SK-N-SH (cell line): ENCODE results near the gene BICD2. TPM values are rescaled to one million over a fixed set of nuclear protein-coding genes. Genes with fewer than 3 reads are reported as not detected.

Source experiments
- CTCF ChIA-PET: fragments of 300-600, 350-600 bp; formaldehyde crosslinking; extraction: SDS; loops from one replicate; lab custom pipeline; 2021; lab: Yijun Ruan, JAX
- POLR2A ChIA-PET: fragments of 350-600 bp; sonication (Branson Sonifier 250); formaldehyde crosslinking; extraction: SDS; loops from one replicate; lab custom pipeline; 2020; ENCODE audit warnings: antibody characterized with exemption, inconsistent platforms; lab: Yijun Ruan, JAX
- DNase-seq: peaks from one replicate; pipeline ENCODE4 v3.0.0; 2012
- H2AFZ ChIP-seq: fragments of 200-600 bp; sonication (generic); 2 replicates; pipeline ENCODE4 v1.8.1; 2016; ENCODE audit warnings: antibody characterized with exemption, mild to moderate bottlenecking, low read depth
- H3F3A ChIP-seq: fragments of 200-600 bp; sonication (generic); replicated peaks from 2 replicates; pipeline ENCODE3; 2016; ENCODE audit warnings: antibody characterized with exemption, mild to moderate bottlenecking; ENCODE audit not compliant: insufficient read depth
- H3K27ac ChIP-seq, 2 experiments: fragments of 200-500 bp in 1 of 2; fragments of 200-600 bp in 1 of 2; sonication (Bioruptor generic) in 1 of 2; sonication (generic), shearing (Covaris generic) in 1 of 2; 2 replicates each; pipeline versions ENCODE4 v1.5.1 to v1.6.1; 2014 to 2016; ENCODE audit warnings: low read depth in 2 of 2, inconsistent platforms in 1 of 2, low read length in 1 of 2, mild to moderate bottlenecking in 1 of 2, mixed read lengths in 1 of 2
- H3K27me3 ChIP-seq: fragments of 200-600 bp; sonication (generic), shearing (Covaris generic); 2 replicates; pipeline ENCODE4 v1.6.1; 2016; ENCODE audit warnings: mixed run types; ENCODE audit not compliant: insufficient read depth
- H3K36me3 ChIP-seq, 2 experiments: fragments of 200-500 bp in 1 of 2; fragments of 200-600 bp in 1 of 2; sonication (Bioruptor generic) in 1 of 2; sonication (generic) in 1 of 2; replicated peaks in 1 of 2; 2 replicates each; pipeline versions ENCODE3 to v1.5.1; 2014 to 2016; ENCODE audit warnings: low read length in 1 of 2, mild to moderate bottlenecking in 1 of 2; ENCODE audit not compliant: insufficient read depth in 2 of 2, control insufficient read depth in 1 of 2
- H3K4me1 ChIP-seq, 2 experiments: fragments of 200-500 bp in 1 of 2; fragments of 200-600 bp in 1 of 2; sonication (Bioruptor generic) in 1 of 2; sonication (generic), shearing (Covaris generic) in 1 of 2; 2 replicates each; pipeline versions ENCODE4 v1.5.1 to v1.6.1; 2014 to 2016; ENCODE audit warnings: low read depth in 1 of 2, low read length in 1 of 2, mixed run types in 1 of 2; ENCODE audit not compliant: insufficient read depth in 2 of 2, control insufficient read depth in 1 of 2
- H3K4me2 ChIP-seq: fragments of 200-600 bp; sonication (generic), shearing (Covaris generic); 2 replicates; pipeline ENCODE4 v1.6.1; 2017; ENCODE audit warnings: mixed run types
- H3K4me3 ChIP-seq, 2 experiments: fragments of 200-500 bp in 1 of 2; fragments of 200-600 bp in 1 of 2; sonication (Bioruptor generic) in 1 of 2; sonication (generic), shearing (Covaris generic) in 1 of 2; 2 replicates each; pipeline versions ENCODE4 v1.5.1 to v1.8.1; 2014 to 2016; ENCODE audit warnings: low read depth in 2 of 2, inconsistent platforms in 1 of 2, low read length in 1 of 2, mild to moderate bottlenecking in 1 of 2, mixed read lengths in 1 of 2, moderate library complexity in 1 of 2
- H3K79me2 ChIP-seq: fragments of 200-600 bp; sonication (generic); 2 replicates; pipeline ENCODE4 v1.8.1; 2017; ENCODE audit warnings: mild to moderate bottlenecking; ENCODE audit not compliant: insufficient read depth
- H3K9ac ChIP-seq: fragments of 200-600 bp; sonication (generic); 2 replicates; pipeline ENCODE4 v1.6.1; 2017; ENCODE audit warnings: mixed run types
- H3K9me2 ChIP-seq: fragments of 200-600 bp; sonication (generic); 2 replicates; pipeline ENCODE4 v1.6.1; 2017; ENCODE audit warnings: mixed run types
- H3K9me3 ChIP-seq: fragments of 200-600 bp; sonication (generic); 2 replicates; pipeline ENCODE4 v1.6.1; 2017; ENCODE audit warnings: mixed run types, mild to moderate bottlenecking, moderate library complexity
- H4K20me1 ChIP-seq: fragments of 200-600 bp; sonication (generic); 2 replicates; pipeline ENCODE4 v1.6.1; 2017; ENCODE audit warnings: mild to moderate bottlenecking, mixed run types; ENCODE audit not compliant: insufficient read depth
- FOSL2 ChIP-seq: IDR thresholded peaks from 2 replicates; pipeline ENCODE4 v1.4.0; 2012; ENCODE audit warnings: low read depth, mild to moderate bottlenecking, moderate library complexity, borderline replicate concordance
- FOXJ3 ChIP-seq: sonication (generic); formaldehyde crosslinking; IDR thresholded peaks from 2 replicates; pipeline ENCODE4 v1.5.1; 2020; ENCODE audit warnings: mild to moderate bottlenecking, missing genetic modification reagents
- FOXM1 ChIP-seq: IDR thresholded peaks from 2 replicates; pipeline ENCODE4 v1.4.0; 2012; ENCODE audit warnings: low read depth, mild to moderate bottlenecking
- GATA2 ChIP-seq: sonication (generic); formaldehyde crosslinking; IDR thresholded peaks from 2 replicates; pipeline ENCODE4 v1.5.0; 2020; ENCODE audit warnings: mild to moderate bottlenecking, missing genetic modification reagents
- JUND ChIP-seq: IDR thresholded peaks from 2 replicates; pipeline ENCODE4 v1.4.0; 2012
- MXI1 ChIP-seq: IDR thresholded peaks from 2 replicates; pipeline ENCODE4 v1.6.1; 2012; ENCODE audit warnings: mild to moderate bottlenecking, low read depth, low read length, improper control_type of control experiment
- NRF1 ChIP-seq: IDR thresholded peaks from 2 replicates; pipeline ENCODE4 v1.6.1; 2012; ENCODE audit warnings: low read depth, mild to moderate bottlenecking, low read length
- RFX5 ChIP-seq: IDR thresholded peaks from 2 replicates; pipeline ENCODE4 v1.6.1; 2012; ENCODE audit warnings: mild to moderate bottlenecking, improper control_type of control experiment, low read length
- SMC3 ChIP-seq: IDR thresholded peaks from 2 replicates; pipeline ENCODE4 v1.6.1; 2012; ENCODE audit warnings: low read depth, low read length, improper control_type of control experiment
- TEAD4 ChIP-seq: IDR thresholded peaks from 2 replicates; pipeline ENCODE4 v1.4.0; 2012; ENCODE audit warnings: mild to moderate bottlenecking, borderline replicate concordance; ENCODE audit not compliant: insufficient read depth
- YY1 ChIP-seq: IDR thresholded peaks from 2 replicates; pipeline ENCODE4 v1.4.0; 2012; ENCODE audit warnings: low read depth, mild to moderate bottlenecking
- WGBS: methylation state at CpG from one replicate; pipeline ENCODE4 v1.1.6; 2017; ENCODE audit warnings: low lambda C conversion rate; 5-methylcytosine and 5-hydroxymethylcytosine counted together
- polyA plus RNA-seq, 3 experiments: library from polyadenylated mRNA; depleted of rRNA; stranded (reverse); fragments of >200 nt; gene quantifications; 2 replicates each; pipeline ENCODE4 v1.2.3, GENCODE V29; 2012
- TF ChIP-seq, protein P1 (sequence below): IDR thresholded peaks from 2 replicates; pipeline ENCODE4 v1.4.0; 2012; ENCODE audit warnings: low read depth, borderline replicate concordance
- TF ChIP-seq, protein P2 (sequence below): fragments of 200-600 bp; sonication (generic); IDR thresholded peaks from 2 replicates; pipeline ENCODE4 v1.6.1; 2017; ENCODE audit warnings: antibody characterized with exemption, mild to moderate bottlenecking, moderate library complexity
- TF ChIP-seq, protein P3 (sequence below): IDR thresholded peaks from 2 replicates; pipeline ENCODE4 v1.4.0; 2012; ENCODE audit warnings: low read depth, borderline replicate concordance
- TF ChIP-seq, protein P4 (sequence below): fragments of 150-350 bp; IDR thresholded peaks from 2 replicates; pipeline ENCODE4 v1.6.1; 2016; ENCODE audit warnings: mild to moderate bottlenecking, low read depth, low read length
- TF ChIP-seq, protein P5 (sequence below): IDR thresholded peaks from 2 replicates; pipeline ENCODE4; 2012

Gene BICD2
- polyA plus RNA-seq, 1 of the 3 experiments (the other 2 are of a cell fraction): 19.6 TPM

DNA sequence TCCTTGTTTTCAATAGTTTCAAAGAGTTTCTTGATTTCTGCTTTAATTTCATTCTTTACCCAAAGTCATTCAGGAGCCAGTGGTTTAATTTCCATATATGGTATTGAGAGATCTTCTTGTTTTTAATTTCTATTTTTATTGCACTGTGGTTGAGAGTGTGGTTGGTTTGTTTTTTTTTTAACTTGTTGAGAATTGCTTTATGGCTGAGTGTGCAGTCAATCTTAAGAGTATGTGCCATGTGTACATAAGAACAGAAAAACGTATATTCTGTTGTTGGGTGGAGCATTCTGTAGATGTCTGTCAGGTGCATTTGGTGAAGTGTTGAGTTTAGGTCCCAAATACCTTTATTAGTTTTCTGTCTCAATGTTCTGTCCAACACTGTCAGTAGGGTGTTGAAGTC is 68.0 kb downstream of the BICD2 start (continued):
- TF ChIP-seq, protein P1, sequence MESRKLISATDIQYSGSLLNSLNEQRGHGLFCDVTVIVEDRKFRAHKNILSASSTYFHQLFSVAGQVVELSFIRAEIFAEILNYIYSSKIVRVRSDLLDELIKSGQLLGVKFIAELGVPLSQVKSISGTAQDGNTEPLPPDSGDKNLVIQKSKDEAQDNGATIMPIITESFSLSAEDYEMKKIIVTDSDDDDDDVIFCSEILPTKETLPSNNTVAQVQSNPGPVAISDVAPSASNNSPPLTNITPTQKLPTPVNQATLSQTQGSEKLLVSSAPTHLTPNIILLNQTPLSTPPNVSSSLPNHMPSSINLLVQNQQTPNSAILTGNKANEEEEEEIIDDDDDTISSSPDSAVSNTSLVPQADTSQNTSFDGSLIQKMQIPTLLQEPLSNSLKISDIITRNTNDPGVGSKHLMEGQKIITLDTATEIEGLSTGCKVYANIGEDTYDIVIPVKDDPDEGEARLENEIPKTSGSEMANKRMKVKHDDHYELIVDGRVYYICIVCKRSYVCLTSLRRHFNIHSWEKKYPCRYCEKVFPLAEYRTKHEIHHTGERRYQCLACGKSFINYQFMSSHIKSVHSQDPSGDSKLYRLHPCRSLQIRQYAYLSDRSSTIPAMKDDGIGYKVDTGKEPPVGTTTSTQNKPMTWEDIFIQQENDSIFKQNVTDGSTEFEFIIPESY: no peak
- TF ChIP-seq YY1 (no peak), FOSL2 (no peak), RFX5 (no peak)

DNA sequence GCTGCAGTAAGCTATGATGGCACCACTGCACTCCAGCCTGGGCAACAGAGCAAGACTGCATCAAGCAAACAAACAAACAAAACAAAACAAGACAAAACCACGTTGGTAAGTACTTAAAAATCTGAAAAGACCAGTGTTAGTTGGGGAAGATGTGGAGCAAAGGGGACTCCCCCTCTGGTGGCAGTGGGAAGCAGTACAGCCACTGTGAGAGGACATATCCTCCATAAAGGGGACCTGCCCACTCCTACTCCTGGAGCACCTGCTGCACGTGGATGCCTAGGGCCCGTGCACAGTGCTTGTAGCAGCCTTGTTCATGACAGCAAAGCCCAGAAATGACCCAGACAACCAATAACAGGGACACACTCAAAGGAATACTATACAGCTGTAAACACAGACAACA is 77.7 kb downstream of the BICD2 start:
- H3K9me2 ChIP-seq: no peaks in the 10 kb centered on the region
- no peak for DNase-seq
- H3K4me2 ChIP-seq: no peak overlapping the region
- TF ChIP-seq TEAD4: no peak
- TF ChIP-seq, protein P2, sequence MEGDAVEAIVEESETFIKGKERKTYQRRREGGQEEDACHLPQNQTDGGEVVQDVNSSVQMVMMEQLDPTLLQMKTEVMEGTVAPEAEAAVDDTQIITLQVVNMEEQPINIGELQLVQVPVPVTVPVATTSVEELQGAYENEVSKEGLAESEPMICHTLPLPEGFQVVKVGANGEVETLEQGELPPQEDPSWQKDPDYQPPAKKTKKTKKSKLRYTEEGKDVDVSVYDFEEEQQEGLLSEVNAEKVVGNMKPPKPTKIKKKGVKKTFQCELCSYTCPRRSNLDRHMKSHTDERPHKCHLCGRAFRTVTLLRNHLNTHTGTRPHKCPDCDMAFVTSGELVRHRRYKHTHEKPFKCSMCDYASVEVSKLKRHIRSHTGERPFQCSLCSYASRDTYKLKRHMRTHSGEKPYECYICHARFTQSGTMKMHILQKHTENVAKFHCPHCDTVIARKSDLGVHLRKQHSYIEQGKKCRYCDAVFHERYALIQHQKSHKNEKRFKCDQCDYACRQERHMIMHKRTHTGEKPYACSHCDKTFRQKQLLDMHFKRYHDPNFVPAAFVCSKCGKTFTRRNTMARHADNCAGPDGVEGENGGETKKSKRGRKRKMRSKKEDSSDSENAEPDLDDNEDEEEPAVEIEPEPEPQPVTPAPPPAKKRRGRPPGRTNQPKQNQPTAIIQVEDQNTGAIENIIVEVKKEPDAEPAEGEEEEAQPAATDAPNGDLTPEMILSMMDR: peak; percentile 36; the same call in 1 of the 2 replicates
- TF ChIP-seq, protein P3, sequence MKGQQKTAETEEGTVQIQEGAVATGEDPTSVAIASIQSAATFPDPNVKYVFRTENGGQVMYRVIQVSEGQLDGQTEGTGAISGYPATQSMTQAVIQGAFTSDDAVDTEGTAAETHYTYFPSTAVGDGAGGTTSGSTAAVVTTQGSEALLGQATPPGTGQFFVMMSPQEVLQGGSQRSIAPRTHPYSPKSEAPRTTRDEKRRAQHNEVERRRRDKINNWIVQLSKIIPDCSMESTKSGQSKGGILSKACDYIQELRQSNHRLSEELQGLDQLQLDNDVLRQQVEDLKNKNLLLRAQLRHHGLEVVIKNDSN: no peak
- no peak for TF ChIP-seq MXI1
- TF ChIP-seq JUND: no peak
- TF ChIP-seq, all 33 proteins: peak for 1
- ChIA-PET POLR2A (interaction anchor here (1.0 kb wide), 1 partner anchor 16 kb away, joined by 4 read pairs; no protein-coding TSS in a partner anchor), CTCF (interaction anchor here (0.9 kb wide), 1 partner anchor 32 kb away, joined by 3 read pairs; no protein-coding TSS in a partner anchor)
- Histone ChIP-seq H3F3A (no peaks in the 10 kb centered on the region), H3K4me3 (no peak overlapping the region), H3K27ac (no peak overlapping the region), H3K9ac (no peak overlapping the region), H3K9me3 (peaks cover 3% of the 10 kb centered on the region; the same call in 1 of the 2 replicates), H3K36me3 (no peaks in the 10 kb centered on the region), H2AFZ (no peak overlapping the region), H3K4me1 (no peaks in the 10 kb centered on the region), H3K27me3 (no peaks in the 10 kb centered on the region), H4K20me1 (no peaks in the 10 kb centered on the region), H3K79me2 (no peaks in the 10 kb centered on the region)
- WGBS: 41% methylated on average over 3 of the region's 3 CpGs

DNA sequence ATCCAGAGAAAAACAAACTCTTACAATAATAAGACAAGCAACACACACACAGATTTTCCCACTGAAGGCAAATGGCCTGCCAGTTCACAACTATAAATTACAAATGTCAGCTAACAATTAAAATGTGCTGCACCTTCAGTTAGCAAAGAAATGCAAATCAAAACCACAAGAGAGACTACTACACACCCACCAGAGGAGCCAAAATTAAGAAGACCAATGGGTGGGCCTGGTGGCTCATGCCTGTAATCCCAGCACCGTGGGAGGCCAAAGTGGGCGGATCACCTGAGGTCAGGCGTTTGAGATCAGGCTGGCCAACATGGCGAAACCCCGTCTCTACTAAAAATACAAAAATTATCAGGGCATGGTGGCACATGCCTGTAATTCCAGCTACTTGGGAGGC is 79.6 kb downstream of the BICD2 start:
- H3K4me3 ChIP-seq: no peak overlapping the region
- 88% methylated on average over 5 of the region's 5 CpGs for WGBS
- CTCF ChIA-PET: no interaction called here
- no peaks in the 10 kb centered on the region for H3K9me2 ChIP-seq
- no peak overlapping the region for H2AFZ ChIP-seq
- no peaks in the 10 kb centered on the region for H3F3A ChIP-seq
- H3K4me2 ChIP-seq: no peak overlapping the region
- no peaks in the 10 kb centered on the region for H3K36me3 ChIP-seq
- H4K20me1 ChIP-seq: no peaks in the 10 kb centered on the region
- H3K27ac ChIP-seq: no peak overlapping the region
- 0 out of 2 replicates have a peak, but pooled peaks cover 3% of the 10 kb centered on the region for H3K9me3 ChIP-seq
- no peaks in the 10 kb centered on the region for H3K4me1 ChIP-seq
- DNase-seq: no peak
- no peaks in the 10 kb centered on the region for H3K27me3 ChIP-seq
- H3K9ac ChIP-seq: no peak overlapping the region
- no peaks in the 10 kb centered on the region for H3K79me2 ChIP-seq
- POLR2A ChIA-PET: no interaction called here
- TF ChIP-seq FOXM1: no peak
- TF ChIP-seq NRF1: no peak
- TF ChIP-seq GATA2: no peak
- no peak for TF ChIP-seq SMC3
- TF ChIP-seq, protein P4, sequence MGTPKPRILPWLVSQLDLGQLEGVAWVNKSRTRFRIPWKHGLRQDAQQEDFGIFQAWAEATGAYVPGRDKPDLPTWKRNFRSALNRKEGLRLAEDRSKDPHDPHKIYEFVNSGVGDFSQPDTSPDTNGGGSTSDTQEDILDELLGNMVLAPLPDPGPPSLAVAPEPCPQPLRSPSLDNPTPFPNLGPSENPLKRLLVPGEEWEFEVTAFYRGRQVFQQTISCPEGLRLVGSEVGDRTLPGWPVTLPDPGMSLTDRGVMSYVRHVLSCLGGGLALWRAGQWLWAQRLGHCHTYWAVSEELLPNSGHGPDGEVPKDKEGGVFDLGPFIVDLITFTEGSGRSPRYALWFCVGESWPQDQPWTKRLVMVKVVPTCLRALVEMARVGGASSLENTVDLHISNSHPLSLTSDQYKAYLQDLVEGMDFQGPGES: no peak
- no peak for TF ChIP-seq RFX5
- TF ChIP-seq, protein P5, sequence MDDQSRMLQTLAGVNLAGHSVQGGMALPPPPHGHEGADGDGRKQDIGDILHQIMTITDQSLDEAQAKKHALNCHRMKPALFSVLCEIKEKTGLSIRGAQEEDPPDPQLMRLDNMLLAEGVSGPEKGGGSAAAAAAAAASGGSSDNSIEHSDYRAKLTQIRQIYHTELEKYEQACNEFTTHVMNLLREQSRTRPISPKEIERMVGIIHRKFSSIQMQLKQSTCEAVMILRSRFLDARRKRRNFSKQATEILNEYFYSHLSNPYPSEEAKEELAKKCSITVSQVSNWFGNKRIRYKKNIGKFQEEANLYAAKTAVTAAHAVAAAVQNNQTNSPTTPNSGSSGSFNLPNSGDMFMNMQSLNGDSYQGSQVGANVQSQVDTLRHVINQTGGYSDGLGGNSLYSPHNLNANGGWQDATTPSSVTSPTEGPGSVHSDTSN: no peak
- TF ChIP-seq, protein P1: no peak
- TF ChIP-seq FOXJ3 (CRISPR knock-in tag): no peak
